H9 (cell line): ENCODE measurements around the gene MAP3K21. TPM values are rescaled to one million over a fixed set of nuclear protein-coding genes. Genes with fewer than 3 reads are reported as not detected.

Experiments used
- DNase-seq: peaks from one replicate; pipeline ENCODE4 v3.0.0-alpha.2; 2017
- H2AFZ ChIP-seq: one replicate; pipeline ENCODE4 v1.6.1; 2013; ENCODE audit warnings: mild to moderate bottlenecking, low read length, control low read depth, moderate library complexity
- H2AK5ac ChIP-seq: 2 replicates; pipeline ENCODE4 v1.6.1; 2013; ENCODE audit warnings: low read length, control low read depth, mixed read lengths; ENCODE audit not compliant: insufficient read length
- H2BK120ac ChIP-seq: one replicate; pipeline ENCODE4 v1.6.1; 2013; ENCODE audit warnings: low read depth, mild to moderate bottlenecking, low read length, control low read depth, inconsistent platforms; ENCODE audit not compliant: poor library complexity, severe bottlenecking
- H2BK12ac ChIP-seq: 2 replicates; pipeline ENCODE4 v1.6.1; 2013; ENCODE audit warnings: low read length, control low read depth, mixed read lengths, low read depth; ENCODE audit not compliant: insufficient read length
- H2BK15ac ChIP-seq: 2 replicates; pipeline ENCODE4 v1.6.1; 2013; ENCODE audit warnings: low read depth, low read length, control low read depth
- H2BK20ac ChIP-seq: one replicate; pipeline ENCODE4 v1.6.1; 2013; ENCODE audit warnings: low read depth, mild to moderate bottlenecking, low read length, control low read depth, inconsistent platforms; ENCODE audit not compliant: poor library complexity, severe bottlenecking
- H2BK5ac ChIP-seq: 2 replicates; pipeline ENCODE4 v1.6.1; 2013; ENCODE audit warnings: low read length, control low read depth, mixed read lengths; ENCODE audit not compliant: insufficient read length
- H3K14ac ChIP-seq: 2 replicates; pipeline ENCODE4 v1.6.1; 2013; ENCODE audit warnings: low read length, control low read depth; ENCODE audit not compliant: insufficient read depth
- H3K18ac ChIP-seq: 2 replicates; pipeline ENCODE4 v1.6.1; 2013; ENCODE audit warnings: low read depth, mild to moderate bottlenecking, mixed read lengths, low read length, control low read depth; ENCODE audit not compliant: insufficient read length
- H3K23ac ChIP-seq: 2 replicates; pipeline ENCODE4 v1.6.1; 2013; ENCODE audit warnings: low read length, control low read depth, mixed read lengths, low read depth; ENCODE audit not compliant: insufficient read length
- H3K23me2 ChIP-seq: 2 replicates; pipeline ENCODE4 v1.6.1; 2013; ENCODE audit warnings: low read depth, mild to moderate bottlenecking, mixed read lengths, low read length, control low read depth; ENCODE audit not compliant: insufficient read length, poor library complexity, severe bottlenecking
- H3K27ac ChIP-seq: 2 replicates; pipeline ENCODE4 v1.5.1; 2013; ENCODE audit warnings: low read length, control low read depth, mixed read lengths, low read depth; ENCODE audit not compliant: insufficient read length
- H3K27me3 ChIP-seq: 2 replicates; pipeline ENCODE4 v1.6.1; 2013; ENCODE audit warnings: low read length, control low read depth, inconsistent platforms; ENCODE audit not compliant: insufficient read depth
- H3K4ac ChIP-seq: 2 replicates; pipeline ENCODE4 v1.6.1; 2013; ENCODE audit warnings: low read depth, mild to moderate bottlenecking, control low read depth, inconsistent platforms, low read length, moderate library complexity
- H3K4me1 ChIP-seq: 2 replicates; pipeline ENCODE4 v1.6.1; 2013; ENCODE audit warnings: low read length, control low read depth, inconsistent platforms; ENCODE audit not compliant: insufficient read depth
- H3K4me2 ChIP-seq: 2 replicates; pipeline ENCODE4 v1.6.1; 2013; ENCODE audit warnings: low read length, control low read depth, mixed read lengths; ENCODE audit not compliant: insufficient read length, insufficient read depth
- H3K56ac ChIP-seq: 2 replicates; pipeline ENCODE4 v1.6.1; 2013; ENCODE audit warnings: low read depth, mild to moderate bottlenecking, mixed read lengths, low read length, control low read depth; ENCODE audit not compliant: insufficient read length
- H3K79me1 ChIP-seq: 2 replicates; pipeline ENCODE4 v1.6.1; 2013; ENCODE audit warnings: low read depth, mild to moderate bottlenecking, moderate library complexity, low read length, control low read depth, inconsistent platforms; ENCODE audit not compliant: insufficient read depth, poor library complexity, severe bottlenecking
- H3K79me2 ChIP-seq: 2 replicates; pipeline ENCODE4 v1.6.1; 2013; ENCODE audit warnings: low read length, control low read depth, inconsistent platforms; ENCODE audit not compliant: insufficient read depth
- H3K9ac ChIP-seq: 2 replicates; pipeline ENCODE4 v1.6.1; 2013; ENCODE audit warnings: low read length, control low read depth, mixed read lengths; ENCODE audit not compliant: insufficient read length; ENCODE audit errors: extremely low read depth
- H3K9me3 ChIP-seq: one replicate; pipeline ENCODE4 v1.6.1; 2013; ENCODE audit warnings: low read depth, low read length, inconsistent platforms; ENCODE audit not compliant: control insufficient read depth
- H3T11ph ChIP-seq: one replicate; pipeline ENCODE4 v1.6.1; 2013; ENCODE audit warnings: mild to moderate bottlenecking, low read length, control low read depth, inconsistent platforms
- H4K20me1 ChIP-seq: one replicate; pipeline ENCODE4 v1.6.1; 2013; ENCODE audit not compliant: control insufficient read depth, insufficient read length, insufficient read depth
- H4K5ac ChIP-seq: 2 replicates; pipeline ENCODE4 v1.6.1; 2013; ENCODE audit warnings: low read depth, mild to moderate bottlenecking, mixed read lengths, low read length, control low read depth; ENCODE audit not compliant: insufficient read length
- H4K8ac ChIP-seq: replicated peaks from 2 replicates; pipeline ENCODE4 v1.6.1; 2013; ENCODE audit warnings: low read length, control low read depth, mixed read lengths, low read depth; ENCODE audit not compliant: insufficient read length
- H4K91ac ChIP-seq: 2 replicates; pipeline ENCODE4 v1.6.1; 2013; ENCODE audit warnings: low read depth, mild to moderate bottlenecking, moderate library complexity, mixed read lengths, low read length, control low read depth; ENCODE audit not compliant: insufficient read length
- H3K27ac Mint-ChIP-seq, 3 experiments: 2 replicates in 2 of 3; 3 replicates in 1 of 3; pipeline ENCODE4 v1.8.0; 2020 to 2021; ENCODE audit warnings: mixed read lengths in 3 of 3, mild to moderate bottlenecking in 1 of 3, moderate library complexity in 1 of 3
- H3K27me3 Mint-ChIP-seq: 2 replicates; pipeline ENCODE4 v1.8.0; 2021; ENCODE audit warnings: low read depth, mild to moderate bottlenecking, moderate library complexity, mixed read lengths
- H3K36me3 Mint-ChIP-seq, 3 experiments: 2 replicates in 2 of 3; 3 replicates in 1 of 3; pipeline ENCODE4 v1.8.0; 2020 to 2021; ENCODE audit warnings: low read depth in 3 of 3, mixed read lengths in 3 of 3; ENCODE audit not compliant: insufficient read depth in 1 of 3
- H3K4me1 Mint-ChIP-seq, 2 experiments: 2 replicates each; pipeline ENCODE4 v1.8.0; 2020; ENCODE audit warnings: mixed read lengths in 2 of 2
- H3K4me3 Mint-ChIP-seq, 2 experiments: 2 replicates in 1 of 2; 3 replicates in 1 of 2; pipeline ENCODE4 v1.8.0; 2020 to 2021; ENCODE audit warnings: mild to moderate bottlenecking in 2 of 2, mixed read lengths in 2 of 2, moderate library complexity in 1 of 2
- H3K9me3 Mint-ChIP-seq, 2 experiments: 2 replicates in 1 of 2; 3 replicates in 1 of 2; pipeline ENCODE4 v1.8.0; 2020; ENCODE audit warnings: mild to moderate bottlenecking in 2 of 2, mixed read lengths in 2 of 2, moderate library complexity in 1 of 2
- total RNA-seq: library from RNA; stranded (reverse); gene quantifications from 2 replicates; pipeline ENCODE4 v1.2.1, GENCODE V29; 2021
- TF ChIP-seq, protein P1 (sequence below): fragments of 200-600 bp; sonication (generic); conservative IDR thresholded peaks from 3 replicates; pipeline ENCODE4 v1.8.0; 2021; ENCODE audit warnings: antibody characterized with exemption, mild to moderate bottlenecking

The MAP3K21 gene
- total RNA-seq, 1 experiment from 2014 or later = 11.7 TPM

DNA sequence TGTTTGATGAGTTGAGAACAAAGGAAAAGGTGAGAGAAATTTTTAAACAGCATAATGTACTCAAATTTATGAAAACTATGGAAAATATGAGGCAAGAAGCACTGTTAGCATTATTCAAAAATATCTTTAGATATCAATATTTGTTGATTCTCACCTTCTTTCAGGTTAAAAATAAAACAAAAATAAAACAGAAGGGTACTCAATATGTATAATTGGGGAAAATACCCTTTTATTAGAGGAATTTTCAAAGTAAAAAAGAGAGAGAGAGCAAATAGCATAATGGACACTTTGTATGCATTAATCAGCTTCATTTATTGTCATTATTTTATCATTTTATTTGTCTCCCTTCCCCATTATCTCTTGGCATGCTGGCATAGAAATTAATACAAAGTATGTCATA is 27.5 kb downstream of the MAP3K21 start:
- Histone ChIP-seq H3T11ph (no peak overlapping the region), H3K18ac (no peak overlapping the region), H3K9ac (no peak overlapping the region), H2BK12ac (no peak overlapping the region), H4K20me1 (no peaks in the 10 kb centered on the region), H3K27me3 (no peaks in the 10 kb centered on the region), H3K4ac (no peak overlapping the region), H4K91ac (no peak overlapping the region), H2BK20ac (no peak overlapping the region), H2AK5ac (no peak overlapping the region), H2BK120ac (no peak overlapping the region), H3K23ac (no peak overlapping the region), H3K27ac (no peak overlapping the region), H4K8ac (no peak overlapping the region), H3K56ac (no peak overlapping the region), H3K4me1 (no peaks in the 10 kb centered on the region), H3K9me3 (no peaks in the 10 kb centered on the region), H3K79me1 (no peaks in the 10 kb centered on the region), H3K4me2 (no peak overlapping the region), H3K23me2 (no peaks in the 10 kb centered on the region), H2AFZ (no peak overlapping the region), H3K79me2 (no peaks in the 10 kb centered on the region), H4K5ac (no peak overlapping the region), H2BK5ac (no peak overlapping the region), H3K14ac (no peak overlapping the region), H2BK15ac (no peak overlapping the region)
- DNase-seq = no peak
- Mint-ChIP-seq H3K9me3 (no peaks in the 10 kb centered on the region), H3K4me3 (no peak overlapping the region), H3K4me1 (peaks cover 6 to 10% of the 10 kb centered on the region in 2 experiments), H3K36me3 (peaks cover 16 to 25% (median 22%) of the 10 kb centered on the region in 3 experiments; a peak in 6 of 7 replicates), H3K27ac (no peak overlapping the region), H3K27me3 (no peaks in the 10 kb centered on the region)
- TF ChIP-seq, protein P1, sequence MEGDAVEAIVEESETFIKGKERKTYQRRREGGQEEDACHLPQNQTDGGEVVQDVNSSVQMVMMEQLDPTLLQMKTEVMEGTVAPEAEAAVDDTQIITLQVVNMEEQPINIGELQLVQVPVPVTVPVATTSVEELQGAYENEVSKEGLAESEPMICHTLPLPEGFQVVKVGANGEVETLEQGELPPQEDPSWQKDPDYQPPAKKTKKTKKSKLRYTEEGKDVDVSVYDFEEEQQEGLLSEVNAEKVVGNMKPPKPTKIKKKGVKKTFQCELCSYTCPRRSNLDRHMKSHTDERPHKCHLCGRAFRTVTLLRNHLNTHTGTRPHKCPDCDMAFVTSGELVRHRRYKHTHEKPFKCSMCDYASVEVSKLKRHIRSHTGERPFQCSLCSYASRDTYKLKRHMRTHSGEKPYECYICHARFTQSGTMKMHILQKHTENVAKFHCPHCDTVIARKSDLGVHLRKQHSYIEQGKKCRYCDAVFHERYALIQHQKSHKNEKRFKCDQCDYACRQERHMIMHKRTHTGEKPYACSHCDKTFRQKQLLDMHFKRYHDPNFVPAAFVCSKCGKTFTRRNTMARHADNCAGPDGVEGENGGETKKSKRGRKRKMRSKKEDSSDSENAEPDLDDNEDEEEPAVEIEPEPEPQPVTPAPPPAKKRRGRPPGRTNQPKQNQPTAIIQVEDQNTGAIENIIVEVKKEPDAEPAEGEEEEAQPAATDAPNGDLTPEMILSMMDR = no peak
